Natural killer cell treated with Interleukin-12 subunit alpha and Interleukin-12 subunit beta and Interleukin-15 and Interleukin-18, amount 100 ng/mL, for 72 hours (primary cell): ENCODE data around the gene UIMC1. TPM values are rescaled to one million over a fixed set of nuclear protein-coding genes. Genes with fewer than 3 reads are reported as not detected.
A peak's percentile ranks its signal among the peaks of the same experiment; 100 is the strongest.

ENCODE experiments used
- ATAC-seq, 2 donors: fragments of 150-1000 bp; cut with Tn5 transposase in 1 of 2; sonication (Bioruptor Pico), chemical (Tn5 transposase) in 1 of 2; 2 replicates each; pipeline ENCODE4 v1.10.0; 2021
- DNase-seq: peaks from one replicate; pipeline ENCODE4 v3.0.0; 2022; ENCODE audit warnings: low spot score
- H3K27ac Mint-ChIP-seq, 2 donors: 1 replicate in 1 of 2; 2 replicates in 1 of 2; pipeline ENCODE4 v1.8.0; 2022; ENCODE audit warnings: mixed read lengths in 2 of 2, mild to moderate bottlenecking in 1 of 2, moderate library complexity in 1 of 2
- H3K27me3 Mint-ChIP-seq, 2 donors: 1 replicate in 1 of 2; 2 replicates in 1 of 2; pipeline ENCODE4 v1.8.0; 2022; ENCODE audit warnings: mixed read lengths in 2 of 2
- H3K36me3 Mint-ChIP-seq: one replicate; pipeline ENCODE4 v1.8.0; 2022; ENCODE audit warnings: mixed read lengths
- H3K4me1 Mint-ChIP-seq, 2 donors: 1 replicate in 1 of 2; 2 replicates in 1 of 2; pipeline ENCODE4 v1.8.0; 2022; ENCODE audit warnings: low read depth in 2 of 2, mixed read lengths in 2 of 2, mild to moderate bottlenecking in 1 of 2
- H3K4me3 Mint-ChIP-seq: one replicate; pipeline ENCODE4 v1.8.0; 2022; ENCODE audit warnings: mixed read lengths
- H3K9me3 Mint-ChIP-seq: 2 replicates; pipeline ENCODE4 v1.8.0; 2022; ENCODE audit warnings: mixed read lengths
- total RNA-seq, 2 donors: library from RNA; stranded (reverse); gene quantifications; one replicate each; pipeline ENCODE4 v1.2.3, GENCODE V29; 2022

UIMC1 gene
- total RNA-seq, 2 donors from 2014 or later: 41.3 to 74.9 TPM

GRCh38 chr5:176900780-176901204 is 105.8 kb downstream of the UIMC1 start:
- peaks cover 25% of the 10 kb centered on the region for H3K36me3 Mint-ChIP-seq
- H3K27me3 Mint-ChIP-seq: peaks cover 0 to 5% of the 10 kb centered on the region in 2 donors
- H3K4me3 Mint-ChIP-seq: no peak overlapping the region
- H3K4me1 Mint-ChIP-seq: peaks cover 15 to 19% of the 10 kb centered on the region in 2 donors
- peak overlapping the region; percentile 11 to 67 for H3K27ac Mint-ChIP-seq
- H3K9me3 Mint-ChIP-seq: no peaks in the 10 kb centered on the region
- DNase-seq: no peak
- no peak for ATAC-seq

DNA sequence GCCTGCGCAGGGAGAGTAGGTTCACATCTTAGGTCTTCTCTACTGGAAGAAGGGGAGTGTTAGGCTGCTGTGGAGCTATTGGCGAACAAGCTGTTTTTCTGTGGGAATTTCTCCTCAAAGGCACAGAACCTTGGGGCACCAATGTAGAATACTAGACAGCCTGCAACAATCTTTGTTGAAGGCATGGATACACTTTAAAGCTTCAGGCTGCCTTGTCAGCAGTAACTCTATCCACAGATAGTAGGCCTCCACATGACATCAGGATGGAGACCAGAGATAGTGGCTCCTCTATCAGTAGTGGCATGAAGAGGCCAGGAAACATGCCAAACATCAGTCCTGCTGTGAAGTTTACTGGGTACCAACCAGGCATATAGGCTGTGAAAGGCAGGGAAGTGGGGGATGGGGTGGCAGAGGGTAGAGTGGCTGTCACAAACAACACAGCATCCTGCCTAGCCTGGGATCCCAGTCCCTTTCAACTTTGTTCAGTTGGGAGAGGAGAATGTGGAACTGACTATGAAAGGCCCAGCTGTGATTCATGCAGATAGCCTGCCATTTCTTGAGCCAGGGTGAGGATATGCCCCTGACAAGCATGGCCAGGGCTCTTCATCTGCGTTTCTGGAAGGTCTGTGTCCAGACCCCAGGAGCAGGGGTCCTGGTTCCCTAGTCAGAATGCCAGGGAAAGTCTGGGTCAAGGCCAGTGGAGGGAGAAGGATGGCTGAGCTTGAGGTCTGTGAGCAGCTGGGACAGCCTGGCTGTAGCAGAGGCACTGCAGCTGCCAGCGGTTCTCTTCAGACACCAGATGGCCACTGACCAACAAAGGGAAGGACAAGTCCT is 106.4 kb downstream of the UIMC1 start:
- DNase-seq (no peak), ATAC-seq (no peak)
- H3K4me1 Mint-ChIP-seq: peaks cover 15 to 19% of the 10 kb centered on the region in 2 donors
- peaks cover 0 to 5% of the 10 kb centered on the region in 2 donors for H3K27me3 Mint-ChIP-seq
- peaks cover 18% of the 10 kb centered on the region for H3K36me3 Mint-ChIP-seq
- peak overlapping the region; percentile 16 to 30 for H3K27ac Mint-ChIP-seq
- peak overlapping the region; percentile 67 for H3K4me3 Mint-ChIP-seq
- H3K9me3 Mint-ChIP-seq: no peaks in the 10 kb centered on the region

- Mint-ChIP-seq H3K27me3 (peaks cover 0 to 5% of the 10 kb centered on the region in 2 donors), H3K27ac (peak within 1 kb of the TSS; percentile 16 to 30), H3K4me1 (peaks cover 15 to 19% of the 10 kb centered on the region in 2 donors), H3K36me3 (peaks cover 13% of the 10 kb centered on the region), H3K9me3 (no peaks in the 10 kb centered on the region), H3K4me3 (peak within 1 kb of the TSS; percentile 67)
- peak; percentile 43 to 61 for ATAC-seq
- no peak for DNase-seq
Observed at GRCh38 chr5:176899296-176899891, 107.2 kb downstream of the UIMC1 start, which contains the start of gene HK3. HK3 (minus strand) TSS chr5:176899346; CDS start chr5:176896159, 3,187 bp downstream.

DNA sequence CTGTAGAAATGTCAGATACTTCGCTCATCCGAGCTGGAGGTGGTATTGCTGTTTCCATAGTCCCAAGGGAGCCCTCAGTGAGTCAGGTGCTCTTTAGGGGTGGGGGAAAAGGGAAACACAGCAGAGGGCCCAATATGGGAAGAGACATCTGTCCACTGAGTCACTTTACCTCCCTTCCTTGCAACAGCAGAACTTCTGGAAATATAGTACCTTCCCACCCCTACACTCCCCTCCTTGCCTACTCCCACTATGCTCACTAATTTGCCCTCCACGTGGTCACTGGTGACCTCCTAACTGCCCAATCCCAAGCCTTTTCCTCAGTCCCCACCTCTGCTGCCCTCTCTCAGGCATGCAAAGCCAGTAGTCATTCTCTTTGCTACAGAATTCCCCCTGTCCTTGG is 109.3 kb downstream of the UIMC1 start:
- H3K4me1 Mint-ChIP-seq: peaks cover 15 to 19% of the 10 kb centered on the region in 2 donors
- peaks cover 7% of the 10 kb centered on the region for H3K36me3 Mint-ChIP-seq
- no peak for ATAC-seq
- no peaks in the 10 kb centered on the region for H3K9me3 Mint-ChIP-seq
- H3K27me3 Mint-ChIP-seq: peaks cover 0 to 8% of the 10 kb centered on the region in 2 donors
- no peak for DNase-seq
- peak overlapping the region in 1 of 2 donors; percentile 16 for H3K27ac Mint-ChIP-seq
- H3K4me3 Mint-ChIP-seq: peak overlapping the region; percentile 67

DNA sequence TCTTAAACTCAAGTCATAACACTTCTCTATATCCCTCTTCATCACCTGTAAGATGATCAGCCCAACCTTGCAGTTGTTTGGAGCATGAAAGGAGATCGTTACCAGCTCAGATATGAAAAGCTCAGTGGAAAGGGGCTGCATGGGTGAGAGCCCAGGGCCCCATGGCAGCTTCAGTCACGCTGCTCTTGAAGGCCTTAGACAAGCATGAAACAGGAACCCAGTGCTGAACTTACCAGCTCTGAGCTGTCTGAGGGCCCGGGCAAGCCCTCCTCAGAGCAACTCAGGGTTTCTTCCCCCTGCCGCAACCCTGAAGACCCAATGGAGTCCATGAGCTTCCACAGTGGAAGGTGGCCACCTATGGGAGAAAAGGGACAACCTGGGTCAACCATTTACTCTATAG is 110.7 kb downstream of the UIMC1 start:
- peaks cover 9 to 20% of the 10 kb centered on the region in 2 donors for H3K27me3 Mint-ChIP-seq
- H3K4me3 Mint-ChIP-seq: peak overlapping the region; percentile 47
- H3K36me3 Mint-ChIP-seq: no peaks in the 10 kb centered on the region
- peaks cover 12 to 15% of the 10 kb centered on the region in 2 donors for H3K4me1 Mint-ChIP-seq
- H3K27ac Mint-ChIP-seq: peak overlapping the region in 1 of 2 donors; percentile 66
- no peak for DNase-seq
- no peaks in the 10 kb centered on the region for H3K9me3 Mint-ChIP-seq
- no peak for ATAC-seq

DNA sequence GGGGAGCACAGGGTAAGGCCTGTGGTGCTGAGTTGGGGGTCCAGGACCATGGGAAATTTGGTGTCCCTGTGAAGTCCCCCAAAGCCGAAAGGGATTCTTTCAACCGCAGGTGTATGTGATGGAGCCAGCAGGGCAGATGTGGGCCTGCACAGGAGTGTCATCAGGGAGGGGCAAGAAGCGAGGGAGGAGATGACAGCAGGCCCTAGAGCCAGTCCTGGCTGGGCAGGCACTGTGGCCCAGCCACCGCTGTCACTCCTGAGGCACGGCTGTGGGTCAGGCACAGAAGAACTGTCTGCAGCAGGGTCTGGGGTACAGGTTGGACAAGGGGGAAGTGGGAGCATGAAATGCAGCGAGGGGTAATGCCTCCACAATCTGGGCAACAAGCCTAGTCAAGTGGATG is 112.3 kb downstream of the UIMC1 start:
- Mint-ChIP-seq H3K27ac (no peak overlapping the region), H3K4me1 (peaks cover 4 to 9% of the 10 kb centered on the region in 2 donors), H3K27me3 (peaks cover 9 to 20% of the 10 kb centered on the region in 2 donors), H3K9me3 (no peaks in the 10 kb centered on the region), H3K36me3 (no peaks in the 10 kb centered on the region), H3K4me3 (no peak overlapping the region)
- no peak for DNase-seq
- peak in 1 of 2 donors; percentile 9 for ATAC-seq

GRCh38 chr5:176892663-176893062 is 113.9 kb downstream of the UIMC1 start:
- DNase-seq (no peak), ATAC-seq (no peak)
- H3K4me1 Mint-ChIP-seq: peaks cover 0 to 3% of the 10 kb centered on the region in 2 donors
- H3K9me3 Mint-ChIP-seq: no peaks in the 10 kb centered on the region
- no peak overlapping the region for H3K27ac Mint-ChIP-seq
- no peaks in the 10 kb centered on the region for H3K36me3 Mint-ChIP-seq
- H3K27me3 Mint-ChIP-seq: peaks cover 9 to 17% of the 10 kb centered on the region in 2 donors
- no peak overlapping the region for H3K4me3 Mint-ChIP-seq

DNA sequence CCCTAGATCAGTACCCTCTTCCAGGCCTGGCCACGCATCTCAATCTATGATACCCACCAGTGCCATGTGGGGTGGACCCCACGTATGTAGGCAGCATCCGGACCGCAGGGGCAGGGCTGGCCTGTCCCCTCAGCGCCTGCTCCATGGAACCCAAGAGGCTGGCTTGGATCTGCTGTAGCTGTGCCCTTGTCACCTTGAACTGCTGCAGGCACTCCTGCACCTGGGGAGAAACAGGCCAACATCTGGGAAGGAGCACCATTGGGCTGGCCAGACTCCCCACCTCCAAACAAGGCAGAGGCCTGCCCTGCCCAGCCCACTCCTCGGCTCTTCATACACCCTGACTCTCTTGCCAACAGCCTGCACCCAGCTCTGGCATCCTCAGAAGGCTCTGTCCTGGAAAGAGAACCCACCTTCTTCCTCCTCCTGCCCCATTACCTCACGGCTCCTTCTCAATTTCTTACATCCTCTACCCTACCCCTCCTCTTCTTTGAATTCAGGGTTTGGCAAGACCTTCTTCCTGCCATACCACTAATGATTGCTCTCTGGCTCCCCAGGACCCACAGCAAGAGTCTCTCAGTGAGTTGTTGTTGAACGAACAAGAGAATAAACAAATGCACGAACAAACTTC is 115.1 kb downstream of the UIMC1 start:
- Mint-ChIP-seq H3K4me3 (no peak overlapping the region), H3K27me3 (peaks cover 9 to 15% of the 10 kb centered on the region in 2 donors), H3K9me3 (no peaks in the 10 kb centered on the region), H3K4me1 (peaks cover 0 to 3% of the 10 kb centered on the region in 2 donors), H3K36me3 (no peaks in the 10 kb centered on the region), H3K27ac (no peak overlapping the region)
- ATAC-seq (peak in 1 of 2 donors; percentile 3), DNase-seq (no peak)

- Mint-ChIP-seq H3K4me1 (peaks cover 0 to 3% of the 10 kb centered on the region in 2 donors), H3K27ac (no peak overlapping the region), H3K4me3 (no peak overlapping the region), H3K36me3 (no peaks in the 10 kb centered on the region), H3K9me3 (no peaks in the 10 kb centered on the region), H3K27me3 (peaks cover 9 to 15% of the 10 kb centered on the region in 2 donors)
- ATAC-seq (no peak), DNase-seq (peak; percentile 38)
Observed at GRCh38 chr5:176890455-176891330, 115.9 kb downstream of the UIMC1 start.

- no peaks in the 10 kb centered on the region for H3K9me3 Mint-ChIP-seq
- DNase-seq (peak; percentile 54), ATAC-seq (no peak)
- no peak overlapping the region for H3K27ac Mint-ChIP-seq
- H3K36me3 Mint-ChIP-seq: no peaks in the 10 kb centered on the region
- no peak overlapping the region for H3K4me3 Mint-ChIP-seq
- H3K27me3 Mint-ChIP-seq: peaks cover 9 to 15% of the 10 kb centered on the region in 2 donors
- peaks cover 0 to 3% of the 10 kb centered on the region in 2 donors for H3K4me1 Mint-ChIP-seq
Observed at GRCh38 chr5:176889321-176890280, 117.0 kb downstream of the UIMC1 start.

DNA sequence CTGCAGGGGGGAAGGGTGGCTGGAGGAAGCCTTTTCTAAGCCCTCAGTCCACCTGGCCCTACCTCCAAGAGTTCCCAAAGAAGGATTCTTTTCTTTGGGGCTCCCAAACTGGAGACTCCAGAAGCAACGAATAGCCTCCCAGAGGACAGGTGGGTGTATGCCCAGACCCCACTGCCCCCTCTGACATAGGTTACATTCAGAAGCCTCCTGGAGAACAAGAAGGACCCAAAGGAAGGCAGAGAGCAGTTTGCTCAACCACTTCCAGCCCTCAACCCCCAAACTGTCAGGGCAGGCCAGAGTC is 117.8 kb downstream of the UIMC1 start:
- H3K9me3 Mint-ChIP-seq: no peaks in the 10 kb centered on the region
- DNase-seq (peak; percentile 16), ATAC-seq (no peak)
- peaks cover 9 to 15% of the 10 kb centered on the region in 2 donors for H3K27me3 Mint-ChIP-seq
- H3K36me3 Mint-ChIP-seq: no peaks in the 10 kb centered on the region
- H3K27ac Mint-ChIP-seq: no peak overlapping the region
- H3K4me3 Mint-ChIP-seq: no peak overlapping the region
- peaks cover 0 to 3% of the 10 kb centered on the region in 2 donors for H3K4me1 Mint-ChIP-seq
